OCI-LY7 (cell line): ENCODE data around the gene SNAPC5. TPM values are rescaled to one million over a fixed set of nuclear protein-coding genes. Genes with fewer than 3 reads are reported as not detected.
"Not testable (repeated sequence)": the region's sequence is repeated elsewhere in the genome, so short reads cannot be mapped to it uniquely, and the experiment has no call there.

Experiments
- BruUV-seq: library from RNA; stranded (reverse); fragments of 400-500 nt; replicated peaks from 2 replicates; lab custom pipeline; 2021; lab: Mats Ljungman, UMichigan
- CTCF ChIA-PET: fragments of 300-600 bp; sonication (Branson Sonifier 250); formaldehyde crosslinking; loops from one replicate; lab custom pipeline; 2022; ENCODE audit warnings: antibody characterized with exemption; ENCODE audit not compliant: unreplicated experiment; lab: Charles Lee
- POLR2A ChIA-PET: fragments of 300-600 bp; sonication (Branson Sonifier 250); formaldehyde crosslinking; loops from one replicate; lab custom pipeline; 2022; ENCODE audit warnings: antibody characterized with exemption; lab: Charles Lee
- DNase-seq: peaks from one replicate; pipeline ENCODE4 v3.0.0-alpha.2; 2015; ENCODE audit warnings: low spot score
- H2AFZ ChIP-seq: fragments of 200-600 bp; sonication (generic), shearing (Covaris generic); 2 replicates; pipeline ENCODE4 v1.6.1; 2014; ENCODE audit warnings: mild to moderate bottlenecking, antibody characterized with exemption, low read length, moderate library complexity
- H3K27ac ChIP-seq: fragments of 200-600 bp; sonication (generic); 2 replicates; pipeline ENCODE4 v1.5.1; 2014; ENCODE audit warnings: mixed run types, low read depth, mild to moderate bottlenecking, moderate library complexity, low read length, inconsistent platforms; ENCODE audit not compliant: poor library complexity, severe bottlenecking
- H3K36me3 ChIP-seq: fragments of 200-600 bp; sonication (generic); 2 replicates; pipeline ENCODE4 v1.6.1; 2014; ENCODE audit warnings: mild to moderate bottlenecking, antibody characterized with exemption, low read length, moderate library complexity, mixed read lengths; ENCODE audit not compliant: insufficient read depth
- H3K4me1 ChIP-seq: fragments of 200-600 bp; sonication (generic); 2 replicates; pipeline ENCODE4 v1.5.1; 2014; ENCODE audit warnings: mild to moderate bottlenecking, low read length; ENCODE audit not compliant: insufficient read depth, poor library complexity, severe bottlenecking
- H3K4me2 ChIP-seq: fragments of 200-600 bp; sonication (generic); 2 replicates; pipeline ENCODE4 v1.6.1; 2014; ENCODE audit warnings: mild to moderate bottlenecking, low read length
- H3K4me3 ChIP-seq: fragments of 200-600 bp; sonication (generic); 2 replicates; pipeline ENCODE4 v1.5.1; 2014; ENCODE audit warnings: mild to moderate bottlenecking, low read depth, low read length; ENCODE audit not compliant: poor library complexity, severe bottlenecking
- H3K79me2 ChIP-seq: fragments of 200-600 bp; sonication (generic); 2 replicates; pipeline ENCODE4 v1.6.1; 2016; ENCODE audit warnings: low read depth, mild to moderate bottlenecking, low read length, moderate library complexity, mixed read lengths; ENCODE audit not compliant: insufficient read depth
- H3K9me2 ChIP-seq: fragments of 200-600 bp; sonication (generic); 2 replicates; pipeline ENCODE4 v1.6.1; 2016; ENCODE audit warnings: mild to moderate bottlenecking, low read length, mixed read lengths; ENCODE audit not compliant: insufficient read depth
- H3K9me3 ChIP-seq: fragments of 200-600 bp; sonication (generic); 2 replicates; pipeline ENCODE4 v1.6.1; 2014; ENCODE audit warnings: mild to moderate bottlenecking, mixed run types, low read length, mixed read lengths
- H4K20me1 ChIP-seq: fragments of 200-600 bp; sonication (generic); 2 replicates; pipeline ENCODE4 v1.6.1; 2014; ENCODE audit warnings: mild to moderate bottlenecking, antibody characterized with exemption, low read length, moderate library complexity, mixed read lengths; ENCODE audit not compliant: insufficient read depth
- CTCF ChIP-seq: fragments of 200-600 bp; sonication (generic); conservative IDR thresholded peaks from 2 replicates; pipeline ENCODE4 v1.5.1; 2014; ENCODE audit warnings: mild to moderate bottlenecking, antibody characterized with exemption, low read length, moderate library complexity, mixed read lengths
- EZH2phosphoT487 ChIP-seq: fragments of 200-600 bp; sonication (generic); IDR thresholded peaks from 2 replicates; pipeline ENCODE4 v1.6.1; 2018; ENCODE audit warnings: low read depth, borderline replicate concordance, mild to moderate bottlenecking, mixed run types, antibody characterized with exemption, low read length, moderate library complexity, mixed read lengths
- intact Hi-C: fragments of 100-400 bp; cut with micrococcal nuclease; formaldehyde crosslinking; loops from one replicate; pipeline ENCODE4 v1.10.0; 2022; ENCODE audit not compliant: unreplicated experiment
- total RNA-seq, 2 experiments: library from RNA; depleted of rRNA in 1 of 2; stranded (reverse); fragments of >200 nt in 1 of 2; shearing (Covaris generic) in 1 of 2; gene quantifications; 2 replicates each; pipeline ENCODE4 v1.2.3, GENCODE V29; 2014 to 2022

The SNAPC5 gene
- total RNA-seq, 2 experiments from 2014 or later: 26.5 to 30.7 TPM

GRCh38 chr15:66474963-66475362, 22.6 kb downstream of the SNAPC5 start:
- DNase-seq: no peak
- Histone ChIP-seq H3K27ac (no peak overlapping the region), H3K9me3 (no peaks in the 10 kb centered on the region), H4K20me1 (no peaks in the 10 kb centered on the region), H2AFZ (no peak overlapping the region), H3K4me3 (no peak overlapping the region), H3K4me2 (no peak overlapping the region), H3K79me2 (no peaks in the 10 kb centered on the region), H3K9me2 (no peaks in the 10 kb centered on the region), H3K36me3 (peaks cover 8% of the 10 kb centered on the region; the same call in 1 of the 2 replicates), H3K4me1 (no peaks in the 10 kb centered on the region)
- BruUV-seq: no TSS peak
- TF ChIP-seq EZH2phosphoT487 (no peak), CTCF (no peak)
- ChIA-PET CTCF (no interaction called here), POLR2A (interaction anchor here (0.6 to 1.2 kb wide), 5 partner anchors 10 to 89 kb away, joined by 3 to 5 read pairs (median 4); no protein-coding TSS in a partner anchor)
- intact Hi-C loops: no loop called here

- no peak overlapping the region for H3K4me2 ChIP-seq
- no peaks in the 10 kb centered on the region for H3K79me2 ChIP-seq
- no peak overlapping the region for H3K27ac ChIP-seq
- no peaks in the 10 kb centered on the region for H3K4me1 ChIP-seq
- H3K9me2 ChIP-seq: no peaks in the 10 kb centered on the region
- CTCF ChIA-PET: no interaction called here
- no peak overlapping the region for H3K4me3 ChIP-seq
- POLR2A ChIA-PET: interaction anchor here (1.0 to 1.2 kb wide), 4 partner anchors 10 to 86 kb away, joined by 3 to 5 read pairs (median 4); no protein-coding TSS in a partner anchor
- H3K9me3 ChIP-seq: no peaks in the 10 kb centered on the region
- no peak for DNase-seq
- no peak for TF ChIP-seq EZH2phosphoT487
- no peak for TF ChIP-seq CTCF
- intact Hi-C loops: no loop called here
- BruUV-seq: no TSS peak
- no peaks in the 10 kb centered on the region for H4K20me1 ChIP-seq
- H3K36me3 ChIP-seq: peaks cover 8% of the 10 kb centered on the region; the same call in 1 of the 2 replicates
- H2AFZ ChIP-seq: no peak overlapping the region
These were observed 23.4 kb downstream of the SNAPC5 start for GRCh38 chr15:66474135-66474534.

GRCh38 chr15:66472176-66472999, 25.2 kb downstream of the SNAPC5 start:
- Histone ChIP-seq H4K20me1 (no peaks in the 10 kb centered on the region), H3K4me2 (no peak overlapping the region), H3K36me3 (peaks cover 17% of the 10 kb centered on the region), H3K9me2 (no peaks in the 10 kb centered on the region), H3K4me3 (no peak overlapping the region), H3K9me3 (no peaks in the 10 kb centered on the region), H3K27ac (no peak overlapping the region), H2AFZ (no peak overlapping the region), H3K4me1 (no peaks in the 10 kb centered on the region), H3K79me2 (no peaks in the 10 kb centered on the region)
- intact Hi-C loops: no loop called here
- no peak for DNase-seq
- no peak for TF ChIP-seq CTCF
- no peak for TF ChIP-seq EZH2phosphoT487
- ChIA-PET POLR2A (interaction anchor here (0.6 to 1.5 kb wide), 7 partner anchors 9 to 142 kb away, joined by 3 to 7 read pairs (median 4); partner anchors contain the start of gene MAP2K1), CTCF (no interaction called here)
- BruUV-seq: no TSS peak

GRCh38 chr15:66470825-66471224, 26.7 kb downstream of the SNAPC5 start:
- H3K27ac ChIP-seq, H3K9me2 ChIP-seq, H3K4me1 ChIP-seq, H3K79me2 ChIP-seq, CTCF ChIA-PET, H3K9me3 ChIP-seq, H2AFZ ChIP-seq, DNase-seq, H3K4me3 ChIP-seq, intact Hi-C loops, H3K4me2 ChIP-seq, H4K20me1 ChIP-seq, BruUV-seq: not testable (repeated sequence)
- POLR2A ChIA-PET: interaction anchor here (0.6 to 0.7 kb wide), 2 partner anchors 202 to 1179 kb away, joined by 3 read pairs; no protein-coding TSS in a partner anchor
- H3K36me3 ChIP-seq: peaks cover 32% of the 10 kb centered on the region
